H1 (cell line): ENCODE results near the gene BNIP1. TPM values are rescaled to one million over a fixed set of nuclear protein-coding genes. Genes with fewer than 3 reads are reported as not detected.

ENCODE experiments used
- CTCF ChIA-PET: fragments of 300-600 bp; sonication (Branson Sonifier 250); formaldehyde crosslinking; loops from one replicate; lab custom pipeline; 2021; ENCODE audit not compliant: partially characterized antibody; lab: Charles Lee
- POLR2A ChIA-PET: fragments of 300-600 bp; sonication (Branson Sonifier 250); formaldehyde crosslinking; loops from one replicate; lab custom pipeline; 2021; ENCODE audit warnings: inconsistent platforms; ENCODE audit not compliant: partially characterized antibody; lab: Charles Lee
- DNase-seq, 2 experiments: peaks; one replicate each; pipeline versions ENCODE4 v3.0.0 to v3.0.0-alpha.2; 2010 to 2022; ENCODE audit warnings: low spot score in 2 of 2, low read depth in 1 of 2, mixed read lengths in 1 of 2
- FAIRE-seq: peaks from 2 replicates; lab custom pipeline; 2011; peaks lifted over from hg19 to GRCh38; lab: Jason Lieb, UNC
- H2AFZ ChIP-seq: 2 replicates; pipeline ENCODE4 v1.8.1; 2012; ENCODE audit warnings: low read length, inconsistent platforms
- H2AK5ac ChIP-seq: 2 replicates; pipeline ENCODE4 v1.6.1; 2013; ENCODE audit warnings: low read depth, low read length
- H2BK120ac ChIP-seq: replicated peaks from 2 replicates; pipeline ENCODE3; 2013; ENCODE audit warnings: low read depth, low read length, inconsistent platforms
- H2BK12ac ChIP-seq: 2 replicates; pipeline ENCODE4 v1.6.1; 2013; ENCODE audit warnings: low read depth, low read length
- H2BK15ac ChIP-seq: 2 replicates; pipeline ENCODE4 v1.6.1; 2013; ENCODE audit warnings: low read length
- H2BK20ac ChIP-seq: 2 replicates; pipeline ENCODE4 v1.6.1; 2013; ENCODE audit warnings: low read length
- H2BK5ac ChIP-seq: 2 replicates; pipeline ENCODE4 v1.6.1; 2013; ENCODE audit warnings: low read depth, low read length
- H3K14ac ChIP-seq: 2 replicates; pipeline ENCODE4 v1.6.1; 2013; ENCODE audit warnings: inconsistent platforms; ENCODE audit not compliant: insufficient read length
- H3K18ac ChIP-seq: 2 replicates; pipeline ENCODE4 v1.6.1; 2013; ENCODE audit warnings: low read length; ENCODE audit errors: extremely low read depth
- H3K23ac ChIP-seq: 2 replicates; pipeline ENCODE4 v1.6.1; 2013; ENCODE audit warnings: inconsistent platforms; ENCODE audit not compliant: insufficient read length
- H3K23me2 ChIP-seq: 2 replicates; pipeline ENCODE4 v1.6.1; 2013; ENCODE audit warnings: low read depth, low read length
- H3K27ac ChIP-seq: 2 replicates; pipeline ENCODE4 v1.6.1; 2011; ENCODE audit warnings: low read depth, low read length, inconsistent platforms
- H3K27me3 ChIP-seq, 4 experiments: replicated peaks in 1 of 4; 1 replicate in 1 of 4; 2 replicates in 3 of 4; pipeline versions ENCODE4 v1.6.1 to v1.8.1; 2011 to 2013; ENCODE audit warnings: low read length in 3 of 4, mild to moderate bottlenecking in 3 of 4, inconsistent platforms in 2 of 4, mixed read lengths in 2 of 4, moderate library complexity in 1 of 4; ENCODE audit not compliant: control insufficient read depth in 3 of 4, insufficient read depth in 3 of 4; ENCODE audit errors: extremely low read depth in 1 of 4
- H3K36me3 ChIP-seq, 4 experiments: 2 replicates each; pipeline versions ENCODE4 v1.6.1 to v1.8.1; 2011 to 2013; ENCODE audit warnings: mild to moderate bottlenecking in 4 of 4, low read length in 3 of 4, moderate library complexity in 2 of 4, control low read depth in 1 of 4, inconsistent platforms in 1 of 4; ENCODE audit not compliant: insufficient read depth in 4 of 4, control insufficient read depth in 2 of 4
- H3K4ac ChIP-seq: replicated peaks from 2 replicates; pipeline ENCODE3; 2013; ENCODE audit warnings: low read length, low read depth, mixed read lengths, inconsistent platforms; ENCODE audit not compliant: insufficient read length
- H3K4me1 ChIP-seq, 4 experiments: replicated peaks in 1 of 4; 1 replicate in 1 of 4; 2 replicates in 3 of 4; pipeline versions ENCODE4 v1.6.1 to v1.8.1; 2011 to 2013; ENCODE audit warnings: low read length in 3 of 4, inconsistent platforms in 2 of 4, mixed read lengths in 1 of 4; ENCODE audit not compliant: insufficient read depth in 4 of 4, control insufficient read depth in 3 of 4
- H3K4me2 ChIP-seq, 2 experiments: 2 replicates each; pipeline versions ENCODE4 v1.6.1 to v1.8.1; 2011 to 2013; ENCODE audit warnings: low read depth in 2 of 2, low read length in 2 of 2, control low read depth in 1 of 2, inconsistent platforms in 1 of 2, mild to moderate bottlenecking in 1 of 2; ENCODE audit not compliant: insufficient read depth in 1 of 2
- H3K4me3 ChIP-seq, 4 experiments: fragments of 200-600, 300-600 bp in 1 of 4; sonication (generic), shearing (Covaris generic), sonication (Bioruptor Twin) in 1 of 4; 2 replicates each; pipeline versions ENCODE4 v1.5.1 to v1.8.1; 2011 to 2016; ENCODE audit warnings: low read length in 4 of 4, low read depth in 3 of 4, control low read depth in 2 of 4, inconsistent platforms in 2 of 4, mild to moderate bottlenecking in 2 of 4, mixed read lengths in 1 of 4, moderate library complexity in 1 of 4; ENCODE audit not compliant: insufficient read depth in 2 of 4; ENCODE audit errors: extremely low read depth in 1 of 4
- H3K56ac ChIP-seq: replicated peaks from 2 replicates; pipeline ENCODE3; 2013; ENCODE audit warnings: low read depth, mild to moderate bottlenecking, mixed read lengths, low read length, inconsistent platforms; ENCODE audit not compliant: insufficient read length
- H3K79me1 ChIP-seq: 2 replicates; pipeline ENCODE4 v1.6.1; 2013; ENCODE audit warnings: low read depth, low read length, control low read depth
- H3K79me2 ChIP-seq, 2 experiments: 2 replicates each; pipeline versions ENCODE4 v1.6.1 to v1.8.1; 2012 to 2013; ENCODE audit warnings: low read length in 2 of 2, mild to moderate bottlenecking in 2 of 2, inconsistent platforms in 1 of 2; ENCODE audit not compliant: insufficient read depth in 2 of 2, control insufficient read depth in 1 of 2
- H3K9ac ChIP-seq, 4 experiments: replicated peaks in 1 of 4; 1 replicate in 1 of 4; 2 replicates in 3 of 4; pipeline versions ENCODE4 v1.6.1 to v1.8.1; 2011 to 2013; ENCODE audit warnings: low read depth in 3 of 4, low read length in 3 of 4, control low read depth in 2 of 4, mild to moderate bottlenecking in 2 of 4, moderate library complexity in 2 of 4, inconsistent platforms in 1 of 4; ENCODE audit errors: extremely low read depth in 1 of 4
- H3K9me3 ChIP-seq, 2 experiments: 2 replicates each; pipeline versions ENCODE4 v1.6.1 to v1.8.1; 2012 to 2013; ENCODE audit warnings: mild to moderate bottlenecking in 2 of 2, moderate library complexity in 2 of 2, control low read depth in 1 of 2, inconsistent platforms in 1 of 2, low read depth in 1 of 2, low read length in 1 of 2, mixed read lengths in 1 of 2; ENCODE audit not compliant: insufficient read depth in 2 of 2
- H4K20me1 ChIP-seq, 2 experiments: replicated peaks in 1 of 2; 2 replicates each; pipeline versions ENCODE3 to v1.8.1; 2011 to 2013; ENCODE audit warnings: inconsistent platforms in 2 of 2, low read length in 2 of 2, mild to moderate bottlenecking in 1 of 2; ENCODE audit not compliant: insufficient read depth in 2 of 2, control insufficient read depth in 1 of 2
- H4K5ac ChIP-seq: 2 replicates; pipeline ENCODE4 v1.6.1; 2013; ENCODE audit warnings: low read length, low read depth, mixed read lengths, inconsistent platforms; ENCODE audit not compliant: insufficient read length
- H4K8ac ChIP-seq: 2 replicates; pipeline ENCODE4 v1.8.0; 2013; ENCODE audit warnings: mild to moderate bottlenecking, moderate library complexity, low read length, inconsistent platforms; ENCODE audit not compliant: insufficient read depth; ENCODE audit errors: extremely low read depth
- H4K91ac ChIP-seq: replicated peaks from 2 replicates; pipeline ENCODE3; 2013; ENCODE audit warnings: low read length, mixed read lengths, inconsistent platforms; ENCODE audit not compliant: insufficient read length
- BCL11A ChIP-seq, 2 experiments: IDR thresholded peaks; one replicate each; pipeline ENCODE4 v1.6.1; 2011; ENCODE audit warnings: low read depth in 2 of 2, low read length in 2 of 2, mild to moderate bottlenecking in 2 of 2
- BRCA1 ChIP-seq: IDR thresholded peaks from 2 replicates; pipeline ENCODE4 v1.6.1; 2012; ENCODE audit warnings: low read depth, low read length, improper control_type of control experiment
- CEBPB ChIP-seq: IDR thresholded peaks from 2 replicates; pipeline ENCODE4 v1.6.1; 2012; ENCODE audit warnings: low read depth, low read length
- E2F6 ChIP-seq: IDR thresholded peaks from 2 replicates; pipeline ENCODE4 v1.6.1; 2012; ENCODE audit warnings: inconsistent platforms
- EGR1 ChIP-seq: IDR thresholded peaks from 2 replicates; pipeline ENCODE4 v1.6.1; 2011; ENCODE audit warnings: low read depth, low read length, borderline replicate concordance
- EP300 ChIP-seq, 2 experiments: IDR thresholded peaks; 1 replicate in 1 of 2; 2 replicates in 1 of 2; pipeline ENCODE4 v1.6.1; 2011 to 2012; ENCODE audit warnings: low read depth in 2 of 2, low read length in 2 of 2, mild to moderate bottlenecking in 2 of 2, borderline replicate concordance in 1 of 2, inconsistent platforms in 1 of 2, moderate library complexity in 1 of 2
- RFX5 ChIP-seq: IDR thresholded peaks from 2 replicates; pipeline ENCODE4 v1.6.1; 2011; ENCODE audit warnings: low read depth, low read length, improper control_type of control experiment, borderline replicate concordance
- SAP30 ChIP-seq: fragments of 300-600 bp; sonication (generic); IDR thresholded peaks from 2 replicates; pipeline ENCODE4 v1.7.1; 2012; ENCODE audit warnings: low read length, moderate library complexity, mild to moderate bottlenecking, inconsistent platforms; ENCODE audit not compliant: insufficient read depth, insufficient replicate concordance
- SP1 ChIP-seq: IDR thresholded peaks from 2 replicates; pipeline ENCODE4 v1.6.1; 2011; ENCODE audit warnings: low read depth, low read length
- SUZ12 ChIP-seq: fragments of 200-600 bp; sonication (generic); IDR thresholded peaks from 2 replicates; pipeline ENCODE4 v1.6.1; 2012; ENCODE audit warnings: mild to moderate bottlenecking, inconsistent platforms, low read length, moderate library complexity, mixed read lengths
- TBP ChIP-seq: IDR thresholded peaks from 2 replicates; pipeline ENCODE4 v1.6.1; 2011; ENCODE audit warnings: low read depth, low read length, improper control_type of control experiment
- USF2 ChIP-seq: IDR thresholded peaks from 2 replicates; pipeline ENCODE4 v1.6.1; 2011; ENCODE audit warnings: low read length, improper control_type of control experiment
- YY1 ChIP-seq: IDR thresholded peaks from 2 replicates; pipeline ENCODE4 v1.6.1; 2011; ENCODE audit warnings: low read depth, mild to moderate bottlenecking, low read length
- WGBS, 2 experiments: shearing (Covaris generic) in 1 of 2; methylation state at CpG; one replicate each; pipeline versions ENCODE4 v1.1.6 to v1.1.7; 2013 to 2015; ENCODE audit warnings: low lambda C conversion rate in 2 of 2, mixed read lengths in 2 of 2, inconsistent platforms in 1 of 2, low coverage in 1 of 2, missing lambda C conversion rate in 1 of 2; ENCODE audit not compliant: insufficient replicate concordance in 2 of 2, insufficient coverage in 1 of 2, insufficient read length in 1 of 2; ENCODE audit errors: extremely low coverage in 1 of 2, missing lambda C conversion rate in 1 of 2; 5-methylcytosine and 5-hydroxymethylcytosine counted together
- polyA plus RNA-seq, 7 experiments: library from polyadenylated mRNA; depleted of rRNA in 3 of 7; stranded (reverse) in 5 of 7; unstranded in 2 of 7; fragments of >200 nt in 5 of 7; fragments of 200-250 nt in 2 of 7; gene quantifications; 1 replicate in 5 of 7; 2 replicates in 1 of 7; 4 replicates in 1 of 7; pipeline versions ENCODE4 v1.2.1 to v1.2.3, GENCODE V29; 2011 to 2013; ENCODE audit warnings: missing spikeins in 2 of 7, mixed read lengths in 2 of 7
- total RNA-seq: library from RNA; stranded (reverse); fragmentation: NEBNext Ultra II Directional; extraction: Animal tissue kit (Norgen Biotek cat#: 25700); gene quantifications from 2 replicates; pipeline ENCODE4 v1.2.1, GENCODE V29; 2021

The BNIP1 gene
- total and polyA plus RNA-seq, 2 of the 8 experiments (the other 6 are each of a cell fraction or from before 2014, with no cell fraction given), result 13.5 to 14.7 TPM

- CTCF ChIA-PET, result interaction anchor here (1.1 kb wide), 1 partner anchor 11 kb away, joined by 3 read pairs; no protein-coding TSS in a partner anchor
- H2AK5ac ChIP-seq, result no peak overlapping the region
- H3K27me3 ChIP-seq, result no peaks in the 10 kb centered on the region
- no peak overlapping the region for H3K56ac ChIP-seq
- no peaks in the 10 kb centered on the region for H3K23me2 ChIP-seq
- no peaks in the 10 kb centered on the region for H3K79me1 ChIP-seq
- no peak overlapping the region for H4K5ac ChIP-seq
- DNase-seq, result no peak
- no peak overlapping the region for H2BK120ac ChIP-seq
- no peak overlapping the region for H4K91ac ChIP-seq
- H2BK12ac ChIP-seq, result no peak overlapping the region
- no peaks in the 10 kb centered on the region for H4K20me1 ChIP-seq
- no peak overlapping the region for H2AFZ ChIP-seq
- no peak overlapping the region for H2BK20ac ChIP-seq
- TF ChIP-seq BRCA1 (no peak), SP1 (no peak), TBP (no peak), YY1 (no peak), EP300 (IDR thresholded peaks at IDR 0.05; ENCODE audit: borderline replicate concordance in 1 of 2, low read depth in 2 of 2, low read length in 2 of 2) (no peak), SAP30 (no peak), RFX5 (no peak), CEBPB (no peak), BCL11A (IDR thresholded peaks at IDR 0.05; ENCODE audit: low read depth in 2 of 2, low read length in 2 of 2) (no peak), SUZ12 (no peak), EGR1 (no peak), USF2 (no peak), E2F6 (no peak)
- H2BK15ac ChIP-seq, result no peak overlapping the region
- H3K27ac ChIP-seq, result no peak overlapping the region
- H3K14ac ChIP-seq, result no peak overlapping the region
- H3K4me2 ChIP-seq, result no peak overlapping the region
- no peak overlapping the region for H3K4me3 ChIP-seq
- POLR2A ChIA-PET, result no interaction called here
- H3K36me3 ChIP-seq, result no peaks in the 10 kb centered on the region
- no peak overlapping the region for H3K9ac ChIP-seq
- H3K18ac ChIP-seq, result no peak overlapping the region
- no peaks in the 10 kb centered on the region for H3K79me2 ChIP-seq
- H3K23ac ChIP-seq, result no peak overlapping the region
- no peak overlapping the region for H3K4ac ChIP-seq
- no peaks in the 10 kb centered on the region for H3K9me3 ChIP-seq
- no peak overlapping the region for H4K8ac ChIP-seq
- WGBS, 2 experiments, result 98% methylated on average over 8 of the region's 8 CpGs; no CpG with 5 or more reads in 1 of the 2 experiments
- no peak overlapping the region for H2BK5ac ChIP-seq
- no peak for FAIRE-seq
- peaks cover 0 to 4% (median 0%) of the 10 kb centered on the region in 4 experiments; a peak in 1 of 7 replicates for H3K4me1 ChIP-seq
Measured at GRCh38 chr5:173191561-173191960, 47.2 kb downstream of the BNIP1 start.
